HepG2 (cell line): ENCODE results near the gene CHKB. TPM values are rescaled to one million over a fixed set of nuclear protein-coding genes. Genes with fewer than 3 reads are reported as not detected.
A peak's percentile ranks its signal among the peaks of the same experiment; 100 is the strongest.

Experiments
- BORCS8-MEF2B ChIP-seq: sonication (generic); formaldehyde crosslinking; IDR thresholded peaks from 2 replicates; pipeline ENCODE4 v1.8.0; 2022; ENCODE audit warnings: mild to moderate bottlenecking, missing genetic modification reagents
- CREB3 ChIP-seq: sonication (generic); formaldehyde crosslinking; IDR thresholded peaks from 2 replicates; pipeline ENCODE4 v1.5.0; 2020; ENCODE audit warnings: missing genetic modification reagents
- GPN1 ChIP-seq: sonication (generic); formaldehyde crosslinking; IDR thresholded peaks from 2 replicates; pipeline ENCODE4 v1.5.1; 2020; ENCODE audit warnings: missing genetic modification reagents, borderline replicate concordance
- GZF1 ChIP-seq: sonication (generic); formaldehyde crosslinking; IDR thresholded peaks from 2 replicates; pipeline ENCODE4 v1.5.1; 2020; ENCODE audit warnings: mild to moderate bottlenecking, missing genetic modification reagents
- HMGXB3 ChIP-seq: sonication (generic); formaldehyde crosslinking; IDR thresholded peaks from 2 replicates; pipeline ENCODE4 v1.4.0; 2020; ENCODE audit warnings: missing genetic modification reagents, borderline replicate concordance
- NCOR1 ChIP-seq: fragments of 200-600 bp; sonication (generic); IDR thresholded peaks from 2 replicates; pipeline ENCODE4 v1.7.0; 2017; ENCODE audit warnings: antibody characterized with exemption, low read length, borderline replicate concordance
- PHF5A ChIP-seq: IDR thresholded peaks from one replicate; pipeline ENCODE4 v1.6.1; 2018; ENCODE audit warnings: low read depth, missing genetic modification reagents; ENCODE audit not compliant: unreplicated experiment
- PLRG1 ChIP-seq: fragments of 450-650 bp; conservative IDR thresholded peaks from 2 replicates; pipeline ENCODE4 v1.6.1; 2016
- ZBTB2 ChIP-seq: sonication (generic); formaldehyde crosslinking; IDR thresholded peaks from 2 replicates; pipeline ENCODE4 v1.8.0; 2022; ENCODE audit warnings: low read depth, missing genetic modification reagents
- ZBTB38 ChIP-seq: sonication (generic); formaldehyde crosslinking; IDR thresholded peaks from 2 replicates; pipeline ENCODE4 v1.5.1; 2020; ENCODE audit warnings: mild to moderate bottlenecking, missing genetic modification reagents
- ZIK1 ChIP-seq: sonication (generic); formaldehyde crosslinking; IDR thresholded peaks from 2 replicates; pipeline ENCODE4 v1.5.0; 2020; ENCODE audit warnings: mild to moderate bottlenecking, low read depth, missing genetic modification reagents, borderline replicate concordance
- ZMYM3 ChIP-seq: sonication (generic); formaldehyde crosslinking; IDR thresholded peaks from 2 replicates; pipeline ENCODE4 v1.5.1; 2020; ENCODE audit warnings: mild to moderate bottlenecking, missing genetic modification reagents
- ZNF331 ChIP-seq: sonication (generic); formaldehyde crosslinking; IDR thresholded peaks from 2 replicates; pipeline ENCODE4 v1.4.0; 2020; ENCODE audit warnings: missing genetic modification reagents
- ZNF639 ChIP-seq: conservative IDR thresholded peaks from 2 replicates; pipeline ENCODE4 v1.6.1; 2018; ENCODE audit warnings: missing genetic modification reagents
- ZNF781 ChIP-seq: sonication (generic); formaldehyde crosslinking; IDR thresholded peaks from 2 replicates; pipeline ENCODE4 v1.5.1; 2020; ENCODE audit warnings: borderline replicate concordance, mild to moderate bottlenecking, missing genetic modification reagents; ENCODE audit errors: not compliant biosample characterization
- ZNF816 ChIP-seq: sonication (generic); formaldehyde crosslinking; IDR thresholded peaks from 2 replicates; pipeline ENCODE4 v1.8.0; 2022; ENCODE audit warnings: missing genetic modification reagents, mild to moderate bottlenecking, borderline replicate concordance
- ZSCAN22 ChIP-seq: sonication (generic); formaldehyde crosslinking; IDR thresholded peaks from 2 replicates; pipeline ENCODE4 v1.4.0; 2020; ENCODE audit warnings: mild to moderate bottlenecking, missing genetic modification reagents
- polyA plus RNA-seq, 8 experiments: library from polyadenylated mRNA; depleted of rRNA in 3 of 8; stranded (reverse) in 7 of 8; unstranded in 1 of 8; fragments of >200 nt; fragmentation: Illumina TruSeq in 4 of 8; extraction: Trizol in 4 of 8; gene quantifications; 2 replicates each; pipeline versions ENCODE4 v1.2.1 to v1.2.3, GENCODE V29; 2011 to 2016; ENCODE audit warnings: low read depth in 4 of 8, missing spikeins in 1 of 8, mixed read lengths in 1 of 8; ENCODE audit not compliant: insufficient read depth in 1 of 8
- total RNA-seq, 5 experiments: library from RNA; depleted of rRNA; stranded (reverse); fragments of >200 nt; fragmentation: Illumina TruSeq; extraction: Trizol; gene quantifications; 2 replicates each; pipeline ENCODE4 v1.2.3, GENCODE V29; 2016; ENCODE audit warnings: low read depth in 1 of 5
- TF ChIP-seq, protein P1 (sequence below): sonication (generic); formaldehyde crosslinking; IDR thresholded peaks from 2 replicates; pipeline ENCODE4 v1.4.0; 2020; ENCODE audit warnings: missing genetic modification reagents
- TF ChIP-seq, protein P2 (sequence below): sonication (generic); formaldehyde crosslinking; IDR thresholded peaks from 2 replicates; pipeline ENCODE4 v1.8.1; 2023; ENCODE audit warnings: mild to moderate bottlenecking, missing genetic modification reagents, borderline replicate concordance

CHKB gene
- total and polyA plus RNA-seq, 2 of the 13 experiments (the other 11 are each of a cell fraction or from before 2014, with no cell fraction given): 24.5 to 42.7 TPM

DNA sequence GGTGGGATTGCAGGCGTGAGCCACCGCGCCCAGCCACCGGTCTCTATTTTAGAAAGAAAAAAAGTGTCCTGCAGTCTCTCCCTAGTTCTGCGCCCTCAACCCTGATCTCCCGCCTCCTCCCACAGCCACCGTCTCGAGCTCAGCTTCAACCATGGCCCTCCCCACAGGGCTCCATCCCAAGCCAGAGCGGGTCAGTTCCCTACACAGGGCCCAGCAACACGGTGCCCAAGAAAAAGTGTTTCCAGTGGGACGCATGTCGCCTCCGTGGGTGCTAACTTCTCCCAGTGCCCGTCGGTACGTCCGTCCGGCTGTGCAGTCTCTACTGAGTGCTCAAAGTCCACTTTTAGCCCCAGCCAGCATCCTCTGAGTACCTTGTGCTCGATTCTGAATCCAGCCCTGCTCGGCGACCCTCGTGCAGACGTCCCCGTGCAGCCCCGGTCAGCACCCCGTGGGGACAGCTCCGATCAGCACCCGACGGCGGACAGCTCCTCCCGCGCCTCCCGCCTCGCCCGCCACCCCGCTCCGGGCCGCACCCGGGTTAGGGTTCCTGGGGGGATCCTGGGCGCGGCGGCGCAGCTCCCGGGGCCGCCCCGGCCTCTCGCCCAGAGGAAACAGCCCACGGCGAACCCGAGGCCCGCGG lies 17.3 kb upstream of the CHKB start (continued):
- TF ChIP-seq, protein P1, sequence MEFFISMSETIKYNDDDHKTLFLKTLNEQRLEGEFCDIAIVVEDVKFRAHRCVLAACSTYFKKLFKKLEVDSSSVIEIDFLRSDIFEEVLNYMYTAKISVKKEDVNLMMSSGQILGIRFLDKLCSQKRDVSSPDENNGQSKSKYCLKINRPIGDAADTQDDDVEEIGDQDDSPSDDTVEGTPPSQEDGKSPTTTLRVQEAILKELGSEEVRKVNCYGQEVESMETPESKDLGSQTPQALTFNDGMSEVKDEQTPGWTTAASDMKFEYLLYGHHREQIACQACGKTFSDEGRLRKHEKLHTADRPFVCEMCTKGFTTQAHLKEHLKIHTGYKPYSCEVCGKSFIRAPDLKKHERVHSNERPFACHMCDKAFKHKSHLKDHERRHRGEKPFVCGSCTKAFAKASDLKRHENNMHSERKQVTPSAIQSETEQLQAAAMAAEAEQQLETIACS (CRISPR knock-in tag): peak; percentile 64
- TF ChIP-seq CREB3 (CRISPR knock-in tag) (peak; percentile 99), ZIK1 (CRISPR knock-in tag) (peak; percentile 99), ZMYM3 (peak; percentile 57; the same call in 1 of the 2 replicates), PLRG1 (no peak), BORCS8-MEF2B (CRISPR knock-in tag) (peak; percentile 99), NCOR1 (no peak), GPN1 (peak; percentile 99), ZNF639 (CRISPR knock-in tag) (peak; percentile 97), ZNF781 (CRISPR knock-in tag) (peak; percentile 97), GZF1 (peak; percentile 94), ZBTB38 (CRISPR knock-in tag) (peak; percentile 94), ZNF816 (CRISPR knock-in tag) (peak; percentile 93), PHF5A (CRISPR knock-in tag) (peak; percentile 86), ZNF331 (CRISPR knock-in tag) (peak; percentile 98), HMGXB3 (peak; percentile 97), ZBTB2 (peak; percentile 93), ZSCAN22 (CRISPR knock-in tag) (peak; percentile 65; the same call in 1 of the 2 replicates)
- TF ChIP-seq, protein P2, sequence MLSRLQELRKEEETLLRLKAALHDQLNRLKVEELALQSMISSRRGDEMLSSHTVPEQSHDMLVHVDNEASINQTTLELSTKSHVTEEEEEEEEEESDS (CRISPR knock-in tag): peak; percentile 94
